KMS-11 (cell line): ENCODE measurements around the gene DLL3.

ENCODE experiments used
- H2AFZ ChIP-seq: fragments of 200-600 bp; sonication (generic); 2 replicates; pipeline ENCODE4 v1.6.1; 2016; ENCODE audit warnings: antibody characterized with exemption, mixed run types, low read depth
- H3K27ac ChIP-seq: fragments of 200-600 bp; sonication (generic); 2 replicates; pipeline ENCODE4 v1.6.1; 2016; ENCODE audit warnings: mild to moderate bottlenecking, mixed run types
- H3K27me3 ChIP-seq: fragments of 200-600 bp; sonication (generic); 2 replicates; pipeline ENCODE4 v1.6.1; 2017; ENCODE audit warnings: mild to moderate bottlenecking, low read depth, mixed run types, moderate library complexity; ENCODE audit not compliant: insufficient read depth
- H3K36me3 ChIP-seq: fragments of 200-600 bp; sonication (generic); 2 replicates; pipeline ENCODE4 v1.6.1; 2017; ENCODE audit warnings: mild to moderate bottlenecking, mixed run types; ENCODE audit not compliant: insufficient read depth
- H3K4me1 ChIP-seq: fragments of 200-600 bp; sonication (generic); 2 replicates; pipeline ENCODE4 v1.6.1; 2016; ENCODE audit warnings: mild to moderate bottlenecking, low read depth, mixed run types; ENCODE audit not compliant: poor library complexity, severe bottlenecking
- H3K4me2 ChIP-seq: fragments of 200-600 bp; sonication (generic); 2 replicates; pipeline ENCODE4 v1.7.0; 2016; ENCODE audit warnings: mild to moderate bottlenecking, mixed run types
- H3K4me3 ChIP-seq: fragments of 200-600 bp; sonication (generic); IDR thresholded peaks from 2 replicates; pipeline ENCODE4 v1.6.1; 2017; ENCODE audit warnings: low read depth, low read length, mixed read lengths; ENCODE audit not compliant: insufficient read depth
- H3K79me2 ChIP-seq: fragments of 200-600 bp; sonication (generic); 2 replicates; pipeline ENCODE4 v1.6.1; 2016; ENCODE audit warnings: low read depth, mixed run types; ENCODE audit not compliant: insufficient read depth
- H3K9ac ChIP-seq: fragments of 200-600 bp; sonication (generic); 2 replicates; pipeline ENCODE4 v1.6.1; 2016; ENCODE audit warnings: mild to moderate bottlenecking, mixed run types
- H4K20me1 ChIP-seq: fragments of 200-600 bp; sonication (generic); 2 replicates; pipeline ENCODE4 v1.6.1; 2016; ENCODE audit warnings: mild to moderate bottlenecking, mixed run types; ENCODE audit not compliant: insufficient read depth
- CTCF ChIP-seq: fragments of 200-600 bp; sonication (generic); conservative IDR thresholded peaks from 2 replicates; pipeline ENCODE4 v1.6.1; 2017; ENCODE audit warnings: low read depth, mild to moderate bottlenecking, antibody characterized with exemption, low read length, moderate library complexity, mixed read lengths

DLL3 gene

DNA sequence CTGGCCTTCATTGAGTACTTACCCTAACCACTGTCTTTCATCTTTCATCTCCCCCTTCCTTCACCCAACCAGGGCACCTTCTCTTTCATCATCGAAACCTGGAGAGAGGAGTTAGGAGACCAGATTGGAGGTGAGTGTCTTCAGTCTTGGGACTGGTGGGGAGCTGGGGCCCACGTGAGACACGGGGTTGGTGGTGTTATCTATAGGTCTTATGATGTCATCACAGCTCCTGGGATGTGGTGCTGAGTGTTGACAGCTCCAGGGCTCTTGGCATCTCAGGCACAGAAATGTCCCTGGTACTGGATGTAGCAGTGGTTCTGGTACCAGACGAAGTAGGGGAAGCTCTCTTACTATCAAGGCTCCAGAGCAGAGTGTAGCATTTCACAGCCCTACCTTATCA, 1.8 kb downstream of the DLL3 start:
- Histone ChIP-seq H3K27ac (no peak overlapping the region), H3K9ac (no peak overlapping the region), H3K27me3 (peaks cover 80% of the 10 kb centered on the region), H3K4me3 (no peak overlapping the region), H3K4me1 (peaks cover 13% of the 10 kb centered on the region), H3K4me2 (no peak overlapping the region), H3K79me2 (no peaks in the 10 kb centered on the region), H3K36me3 (no peaks in the 10 kb centered on the region), H2AFZ (no peak overlapping the region), H4K20me1 (no peaks in the 10 kb centered on the region)
- TF ChIP-seq CTCF = no peak

GRCh38 chr19:39501340-39501739, 2.6 kb downstream of the DLL3 start:
- no peaks in the 10 kb centered on the region for H4K20me1 ChIP-seq

GRCh38 chr19:39502640-39503417, 4.1 kb downstream of the DLL3 start:
- peak overlapping the region; percentile 57; the same call in 1 of the 2 replicates for H2AFZ ChIP-seq
- peaks cover 59% of the 10 kb centered on the region for H3K27me3 ChIP-seq
- TF ChIP-seq CTCF = peak; percentile 64; the same call in 1 of the 2 replicates
- peaks cover 7% of the 10 kb centered on the region for H3K4me1 ChIP-seq
- H3K9ac ChIP-seq = no peak overlapping the region
- H3K79me2 ChIP-seq = no peaks in the 10 kb centered on the region
- H3K4me2 ChIP-seq = no peak overlapping the region
- no peak overlapping the region for H3K4me3 ChIP-seq
- H4K20me1 ChIP-seq = no peaks in the 10 kb centered on the region
- no peak overlapping the region for H3K27ac ChIP-seq
- H3K36me3 ChIP-seq = no peaks in the 10 kb centered on the region

More at GRCh38 chr19:39501340-39501739, 2.6 kb downstream of the DLL3 start:
- Histone ChIP-seq H3K4me3 (no peak overlapping the region), H3K4me2 (no peak overlapping the region), H3K36me3 (no peaks in the 10 kb centered on the region), H3K79me2 (no peaks in the 10 kb centered on the region), H2AFZ (no peak overlapping the region), H3K27ac (no peak overlapping the region), H3K27me3 (peaks cover 73% of the 10 kb centered on the region), H3K4me1 (peaks cover 13% of the 10 kb centered on the region), H3K9ac (no peak overlapping the region)
- no peak for TF ChIP-seq CTCF

- H3K79me2 ChIP-seq = no peaks in the 10 kb centered on the region
- H2AFZ ChIP-seq = no peak overlapping the region
- TF ChIP-seq CTCF = no peak
- H3K9ac ChIP-seq = no peak overlapping the region
- no peaks in the 10 kb centered on the region for H3K4me1 ChIP-seq
- H3K4me2 ChIP-seq = no peak overlapping the region
- H3K36me3 ChIP-seq = no peaks in the 10 kb centered on the region
- peaks cover 40% of the 10 kb centered on the region; the same call in 1 of the 2 replicates for H3K27me3 ChIP-seq
- H3K27ac ChIP-seq = no peak overlapping the region
- no peaks in the 10 kb centered on the region for H4K20me1 ChIP-seq
- no peak overlapping the region for H3K4me3 ChIP-seq
These were observed 7.8 kb downstream of the DLL3 start for GRCh38 chr19:39506598-39506943.
